HG02588 (cell line): ENCODE data around the gene SPATA45.
A peak's percentile ranks its signal among the peaks of the same experiment; 100 is the strongest.
"Not testable (repeated sequence)": the region's sequence is repeated elsewhere in the genome, so short reads cannot be mapped to it uniquely, and the experiment has no call there.

ENCODE experiments used
- ATAC-seq: cut with Tn5 transposase; IDR thresholded peaks from one replicate; pipeline ENCODE4 v1.9.1; 2021; ENCODE audit warnings: mild to moderate bottlenecking, moderate library complexity; ENCODE audit not compliant: unreplicated experiment

SPATA45 gene

GRCh38 chr1:212847549-212847948 is at the start of gene SPATA45:
Gene SPATA45 (minus strand): TSS chr1:212847649. CDS start chr1:212836149, 11,500 bp downstream.
- ATAC-seq, result no peak

GRCh38 chr1:212892108-212892507 is 44.7 kb upstream of the SPATA45 start:
- ATAC-seq, result no peak

DNA sequence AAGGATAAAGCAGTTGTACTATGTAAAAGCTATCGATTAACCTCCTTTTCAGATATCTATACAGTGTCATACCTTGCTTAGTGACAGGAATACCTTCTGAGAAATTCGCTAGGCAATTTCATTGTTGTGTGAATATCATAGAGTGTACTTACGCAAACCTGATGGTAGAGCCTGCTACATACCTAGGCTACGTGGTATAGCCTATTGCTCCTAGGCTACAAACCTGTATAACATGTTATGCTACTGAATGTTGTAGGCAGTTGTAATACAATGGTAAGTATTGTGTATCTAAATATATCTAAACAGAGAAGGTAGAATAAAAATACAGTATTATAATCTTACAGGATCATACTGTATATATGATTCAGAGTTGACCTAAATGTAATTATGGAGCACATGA is 37.1 kb upstream of the SPATA45 start:
- no peak for ATAC-seq

- no peak for ATAC-seq
Observed at GRCh38 chr1:212879947-212880690, 32.7 kb upstream of the SPATA45 start.

DNA sequence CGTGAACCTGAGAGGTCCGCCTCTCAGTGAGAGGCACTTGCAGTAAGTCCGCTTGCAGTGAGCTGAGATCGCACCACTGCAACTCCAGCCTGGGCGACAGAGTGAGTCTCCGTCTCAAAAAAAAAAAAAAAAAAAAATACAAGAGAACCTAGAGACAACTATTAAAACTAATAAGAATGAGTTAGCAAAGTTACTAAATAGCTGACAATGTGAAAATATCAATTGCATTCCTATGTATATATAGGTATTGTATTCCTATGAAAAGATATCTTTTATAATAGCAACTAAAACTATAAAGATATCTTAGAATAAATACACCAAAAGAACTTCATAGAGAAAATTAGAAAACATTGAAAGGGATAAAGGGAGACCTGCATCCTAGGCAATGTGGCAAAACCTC is 31.0 kb upstream of the SPATA45 start:
- ATAC-seq, result no peak

GRCh38 chr1:212873518-212873917 is 26.1 kb upstream of the SPATA45 start:
- peak; percentile 79 for ATAC-seq

- ATAC-seq, result no peak
Observed at GRCh38 chr1:212871976-212872375, 24.5 kb upstream of the SPATA45 start.

- no peak for ATAC-seq
Observed at GRCh38 chr1:212867192-212867591, 19.7 kb upstream of the SPATA45 start.

GRCh38 chr1:212864201-212864600 is 16.8 kb upstream of the SPATA45 start:
- no peak for ATAC-seq

DNA sequence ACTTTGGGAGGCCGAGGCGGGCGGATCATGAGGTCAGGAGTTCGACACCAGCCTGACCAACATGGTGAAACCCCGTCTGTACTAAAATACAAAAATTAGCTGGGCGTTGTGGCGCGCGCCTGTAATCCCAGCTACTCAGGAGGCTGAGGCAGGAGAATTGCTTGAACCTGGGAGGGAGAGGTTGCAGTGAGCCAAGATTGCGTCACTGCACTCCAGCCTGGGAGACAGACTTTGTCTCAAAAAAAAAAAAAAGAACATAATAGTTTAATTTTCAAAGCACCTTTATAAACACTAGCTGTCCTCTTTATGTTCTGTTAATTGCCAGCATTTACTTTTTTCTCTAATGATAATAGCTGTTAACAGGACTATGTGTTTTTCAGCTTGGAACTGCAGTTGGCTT is 15.9 kb upstream of the SPATA45 start:
- ATAC-seq, result not testable (repeated sequence)

DNA sequence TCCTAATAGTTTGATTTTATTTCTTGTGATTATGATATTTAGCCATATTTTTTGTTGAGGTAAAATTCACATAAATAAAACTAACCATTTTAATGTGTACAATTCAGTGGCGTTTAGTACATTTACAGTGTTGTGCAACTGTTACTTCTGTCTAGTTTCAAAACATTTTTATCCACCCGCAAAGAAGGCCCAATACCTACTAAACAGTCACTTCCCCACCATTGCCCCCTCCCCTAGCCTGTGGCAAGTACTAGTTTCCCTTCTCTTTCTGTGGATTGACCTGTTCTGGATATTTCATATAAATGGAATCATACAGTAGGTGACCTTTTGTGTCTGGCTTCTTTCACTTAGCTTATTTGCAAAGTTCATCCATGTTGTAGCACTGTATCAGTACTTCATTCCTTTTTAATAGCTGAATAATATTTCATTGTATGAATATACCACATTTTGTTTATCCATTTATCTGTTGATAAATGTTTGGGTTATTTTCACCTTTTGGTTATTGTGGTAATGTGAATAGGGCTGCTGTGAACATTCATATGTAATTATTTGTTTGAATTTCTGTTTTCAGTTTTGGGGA is 14.8 kb upstream of the SPATA45 start:
- ATAC-seq, result no peak

DNA sequence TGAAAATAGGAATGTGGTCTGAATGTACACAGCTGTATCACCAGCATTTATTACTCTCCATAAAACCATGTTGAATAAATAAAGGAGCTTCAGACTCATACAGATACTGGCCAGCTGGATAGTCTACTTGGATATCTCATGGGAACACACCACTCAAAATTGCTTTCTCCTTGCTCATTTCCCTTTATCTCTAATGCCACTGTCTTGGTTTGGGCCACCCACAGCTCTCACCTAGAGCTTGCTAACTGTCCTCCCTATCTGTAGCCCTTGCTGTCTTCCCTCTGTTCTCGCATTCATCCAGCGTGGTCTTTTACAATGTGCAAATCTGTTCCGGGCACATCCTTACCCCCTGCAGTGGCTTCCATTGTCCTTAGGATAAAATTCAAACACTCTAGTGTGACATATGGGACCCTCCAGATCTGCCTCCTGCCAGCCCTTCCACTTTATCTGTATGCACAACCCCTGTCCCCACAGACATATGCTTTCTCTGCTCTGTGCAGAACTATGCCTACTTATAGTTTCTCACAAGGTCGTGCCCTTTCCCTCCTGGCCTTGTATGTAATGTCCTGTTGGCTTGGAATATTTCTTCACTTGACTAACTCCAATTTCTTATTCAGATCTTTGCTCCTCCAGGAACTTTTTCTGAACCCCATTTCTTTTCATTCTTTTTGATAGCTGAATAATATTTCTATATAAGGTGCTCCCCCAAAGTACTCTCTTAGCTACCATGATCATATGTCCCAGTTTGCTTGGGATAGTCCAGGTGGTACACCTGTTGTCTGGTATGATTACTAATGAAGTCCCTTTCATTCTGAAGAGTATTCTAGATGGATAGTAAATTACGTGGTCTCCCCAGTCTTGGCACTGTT is 13.5 kb upstream of the SPATA45 start:
- no peak for ATAC-seq

GRCh38 chr1:212858461-212859265 is 11.2 kb upstream of the SPATA45 start:
- peak; percentile 10 for ATAC-seq

- ATAC-seq, result peak; percentile 95
Observed at GRCh38 chr1:212857992-212858460, 10.6 kb upstream of the SPATA45 start, which contains the start of gene FLVCR1. Gene FLVCR1 (plus strand): TSS chr1:212858275. CDS start chr1:212858453, 178 bp downstream.

DNA sequence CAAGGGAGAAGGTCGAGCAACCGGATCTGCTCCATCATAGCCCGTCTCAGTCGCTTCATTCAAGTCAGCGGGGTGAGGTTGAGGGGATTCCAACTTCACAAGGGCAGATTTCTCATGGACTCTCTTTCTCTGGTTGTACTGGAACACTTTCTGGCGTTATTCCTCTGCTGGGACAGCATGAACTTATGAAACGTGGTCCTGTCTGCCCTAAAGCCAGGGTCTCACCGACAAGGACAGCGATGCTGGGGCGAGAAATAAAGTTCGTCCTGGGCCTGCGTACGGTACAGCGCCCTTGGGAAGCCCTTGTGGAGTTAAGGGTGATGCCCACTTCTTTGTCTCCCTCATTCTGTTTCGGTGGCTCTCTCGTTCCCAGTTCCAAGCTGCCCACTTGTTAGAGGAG is 9.3 kb upstream of the SPATA45 start:
- ATAC-seq, result no peak

- ATAC-seq, result no peak
Observed at GRCh38 chr1:212853658-212854057, 6.2 kb upstream of the SPATA45 start.

DNA sequence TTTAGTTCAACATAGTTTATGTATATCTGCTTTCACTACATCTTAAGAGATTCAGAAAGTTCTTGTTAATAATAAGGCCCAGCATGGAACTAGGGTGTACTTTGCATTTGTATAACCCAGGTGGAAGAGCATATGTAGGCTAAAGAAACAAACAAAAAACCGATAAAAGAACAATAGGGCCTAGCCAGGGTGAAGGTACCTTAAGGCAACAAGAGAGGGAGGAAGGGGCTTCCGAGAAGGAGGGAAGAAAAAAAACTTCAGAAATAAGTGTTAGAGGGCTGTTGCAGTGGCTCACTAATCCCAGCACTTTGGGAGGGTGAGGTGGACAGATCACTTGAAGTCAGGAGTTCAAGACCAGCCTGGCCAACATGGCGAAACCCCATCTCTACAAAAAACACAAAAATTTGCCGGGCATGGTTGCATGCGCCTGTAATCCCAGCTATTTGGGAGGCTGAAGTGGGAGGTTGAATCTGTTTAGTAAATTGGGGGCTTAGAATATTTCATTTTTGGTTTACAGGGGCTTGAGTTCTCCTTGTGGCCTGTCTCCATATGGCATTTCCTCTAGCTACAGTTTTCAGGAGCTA is 4.7 kb upstream of the SPATA45 start:
- ATAC-seq, result no peak

DNA sequence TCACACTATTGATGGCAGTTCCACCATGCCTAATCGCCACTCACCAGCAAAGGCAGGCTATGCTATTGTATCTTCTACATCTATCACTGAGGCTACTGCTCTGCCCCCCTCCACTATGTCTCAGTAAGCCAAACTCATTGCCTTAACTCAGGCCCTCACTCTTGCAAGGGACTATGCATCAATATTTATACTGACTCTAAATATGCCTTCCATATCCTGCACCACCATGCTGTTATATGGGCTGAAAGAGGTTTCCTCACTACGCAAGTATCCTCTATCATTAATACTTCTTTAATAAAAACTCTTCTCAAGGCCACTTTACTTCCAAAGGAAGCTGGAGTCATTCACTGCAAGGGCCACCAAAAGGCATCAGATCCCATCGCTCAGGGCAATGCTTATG is 2.9 kb downstream of the SPATA45 start:
- ATAC-seq, result not testable (repeated sequence)

DNA sequence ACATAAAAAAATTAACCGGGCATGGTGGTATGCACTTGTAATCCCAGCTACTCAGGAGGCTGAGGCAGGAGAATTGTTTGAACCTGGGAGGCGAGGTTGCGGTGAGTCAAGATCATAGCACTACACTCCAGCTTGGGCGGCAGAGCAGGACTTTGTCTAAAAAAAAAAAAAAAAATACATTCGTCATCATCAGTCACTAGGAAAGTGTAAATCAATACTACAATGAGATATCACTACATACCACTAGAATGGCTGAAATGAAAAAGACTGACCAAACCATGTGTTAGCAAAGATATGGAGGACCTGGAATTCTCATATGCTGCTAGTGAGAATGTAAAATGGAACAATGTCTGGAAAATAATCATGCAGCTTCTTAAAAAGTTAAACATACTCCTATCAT is 9.3 kb downstream of the SPATA45 start:
- ATAC-seq, result no peak
